Measurements from ENCODE around the gene GTF2A1L. TPM values are rescaled to one million over a fixed set of nuclear protein-coding genes. Genes with fewer than 3 reads are reported as not detected.
A peak's percentile ranks its signal among the peaks of the same experiment; 100 is the strongest.

The GTF2A1L gene
- total RNA-seq (not detected), polyA plus RNA-seq (10 to 100 TPM in 1 of 2 donors, not detected in 1; 11.7 TPM)
- long read RNA-seq, donor 1: 0 reads
- long read RNA-seq, donor 2: 0 reads

- H3K27ac ChIP-seq (ENCODE audit: low read depth in 1 of 2, low read length in 2 of 2): no peak within 1 kb of the TSS
- H3K4me1 ChIP-seq (ENCODE audit: control insufficient read depth in 1 of 2, insufficient read depth in 2 of 2, low read length in 2 of 2): no peaks in the 10 kb centered on the region
- peak; percentile 26 for ATAC-seq (ENCODE audit: low FRiP score)
- WGBS, 2 donors: 78 to 82% methylated on average over 26 of the region's 26 CpGs
- intact Hi-C loops (cut with DNase I): no loop called here
- DNase-seq: no peak
- H3K9me3 ChIP-seq (ENCODE audit: control insufficient read depth, low read length): no peaks in the 10 kb centered on the region
- no peak within 1 kb of the TSS for H3K4me3 ChIP-seq (ENCODE audit: low read length in 2 of 2)
- no peaks in the 10 kb centered on the region for H3K27me3 ChIP-seq (ENCODE audit: control insufficient read depth in 1 of 2, insufficient read depth in 2 of 2, low read length in 1 of 2)
- H3K36me3 ChIP-seq (ENCODE audit: control insufficient read depth in 1 of 2, insufficient read depth in 2 of 2, low read length in 1 of 2): no peaks in the 10 kb centered on the region
These were observed at the start of gene GTF2A1L for GRCh38 chr2:48617618-48618017. GTF2A1L (plus strand) TSS chr2:48617856; CDS start chr2:48617875, 19 bp downstream.

GRCh38 chr2:48568547-48568946 is 49.1 kb upstream of the GTF2A1L start:
- Histone ChIP-seq H3K27ac (ENCODE audit: low read depth in 1 of 2, low read length in 2 of 2) (no peak overlapping the region), H3K4me3 (ENCODE audit: low read length in 2 of 2) (no peak overlapping the region), H3K36me3 (ENCODE audit: control insufficient read depth in 1 of 2, insufficient read depth in 2 of 2, low read length in 1 of 2) (no peaks in the 10 kb centered on the region), H3K4me1 (ENCODE audit: control insufficient read depth in 1 of 2, insufficient read depth in 2 of 2, low read length in 2 of 2) (peaks cover 0 to 9% of the 10 kb centered on the region in 2 donors), H3K27me3 (ENCODE audit: control insufficient read depth in 1 of 2, insufficient read depth in 2 of 2, low read length in 1 of 2) (no peaks in the 10 kb centered on the region), H3K9me3 (ENCODE audit: control insufficient read depth, low read length) (no peaks in the 10 kb centered on the region)
- intact Hi-C loops (cut with DNase I): no loop called here
- no peak for ATAC-seq (ENCODE audit: low FRiP score)
- 79 to 86% methylated on average over 4 of the region's 4 CpGs for WGBS, 2 donors
- no peak for DNase-seq

DNA sequence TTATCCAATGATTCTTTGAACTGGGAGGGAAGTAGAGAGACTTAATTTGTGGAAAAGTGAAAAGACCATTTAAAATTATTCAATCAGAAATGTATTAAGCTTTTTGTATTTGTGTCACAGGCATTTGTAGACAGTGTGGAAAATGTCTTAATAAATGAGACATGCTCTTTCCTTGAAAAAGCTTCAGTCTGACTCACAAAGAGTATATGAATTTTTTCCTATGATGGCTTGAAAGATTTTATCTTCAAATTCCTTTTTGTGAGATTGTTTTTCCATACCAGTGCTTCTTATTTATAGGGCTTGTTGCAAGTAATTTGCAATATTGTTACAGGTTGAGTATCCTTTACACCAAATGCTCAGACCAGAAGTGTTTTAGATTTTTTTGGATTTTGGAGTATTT is 48.2 kb upstream of the GTF2A1L start:
- no peak overlapping the region for H3K4me3 ChIP-seq (ENCODE audit: low read length in 2 of 2)
- H3K4me1 ChIP-seq (ENCODE audit: control insufficient read depth in 1 of 2, insufficient read depth in 2 of 2, low read length in 2 of 2): peaks cover 0 to 9% of the 10 kb centered on the region in 2 donors
- H3K27ac ChIP-seq (ENCODE audit: low read depth in 1 of 2, low read length in 2 of 2): no peak overlapping the region
- intact Hi-C loops (cut with DNase I): no loop called here
- no peaks in the 10 kb centered on the region for H3K9me3 ChIP-seq (ENCODE audit: control insufficient read depth, low read length)
- no peaks in the 10 kb centered on the region for H3K36me3 ChIP-seq (ENCODE audit: control insufficient read depth in 1 of 2, insufficient read depth in 2 of 2, low read length in 1 of 2)
- no peaks in the 10 kb centered on the region for H3K27me3 ChIP-seq (ENCODE audit: control insufficient read depth in 1 of 2, insufficient read depth in 2 of 2, low read length in 1 of 2)
- DNase-seq (no peak), ATAC-seq (ENCODE audit: low FRiP score) (no peak)

DNA sequence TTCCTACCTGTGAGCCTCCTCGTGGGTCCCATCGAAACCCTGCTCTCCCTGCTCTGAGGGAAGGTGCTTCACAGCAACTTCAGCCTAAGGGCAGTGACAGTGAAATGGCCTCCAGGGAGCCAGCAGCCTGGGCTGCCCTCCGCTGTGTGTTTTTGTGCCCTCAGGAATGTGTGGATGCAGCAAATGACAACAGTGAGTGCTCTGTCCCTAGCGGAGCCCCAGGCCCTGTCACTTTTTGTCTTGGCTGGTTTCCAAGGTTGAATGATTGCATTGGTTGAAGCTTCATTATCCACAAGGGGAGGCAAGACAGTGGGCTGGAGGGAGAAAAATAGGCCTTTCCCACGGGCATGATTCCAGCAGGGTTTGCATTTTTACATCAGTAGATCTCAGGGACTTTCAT is 44.8 kb upstream of the GTF2A1L start:
- ATAC-seq (ENCODE audit: low FRiP score): no peak
- intact Hi-C loops (cut with DNase I): no loop called here
- no peaks in the 10 kb centered on the region for H3K27me3 ChIP-seq (ENCODE audit: control insufficient read depth in 1 of 2, insufficient read depth in 2 of 2, low read length in 1 of 2)
- no peak overlapping the region for H3K27ac ChIP-seq (ENCODE audit: low read depth in 1 of 2, low read length in 2 of 2)
- peaks cover 0 to 4% of the 10 kb centered on the region in 2 donors for H3K4me1 ChIP-seq (ENCODE audit: control insufficient read depth in 1 of 2, insufficient read depth in 2 of 2, low read length in 2 of 2)
- no peaks in the 10 kb centered on the region for H3K36me3 ChIP-seq (ENCODE audit: control insufficient read depth in 1 of 2, insufficient read depth in 2 of 2, low read length in 1 of 2)
- 75 to 76% methylated on average over 5 of the region's 5 CpGs for WGBS, 2 donors
- H3K4me3 ChIP-seq (ENCODE audit: low read length in 2 of 2): no peak overlapping the region
- DNase-seq: no peak
- no peaks in the 10 kb centered on the region for H3K9me3 ChIP-seq (ENCODE audit: control insufficient read depth, low read length)

GRCh38 chr2:48574353-48575287 is 43.0 kb upstream of the GTF2A1L start:
- peaks cover 0 to 4% of the 10 kb centered on the region in 2 donors for H3K4me1 ChIP-seq (ENCODE audit: control insufficient read depth in 1 of 2, insufficient read depth in 2 of 2, low read length in 2 of 2)
- intact Hi-C loops (cut with DNase I): no loop called here

DNA sequence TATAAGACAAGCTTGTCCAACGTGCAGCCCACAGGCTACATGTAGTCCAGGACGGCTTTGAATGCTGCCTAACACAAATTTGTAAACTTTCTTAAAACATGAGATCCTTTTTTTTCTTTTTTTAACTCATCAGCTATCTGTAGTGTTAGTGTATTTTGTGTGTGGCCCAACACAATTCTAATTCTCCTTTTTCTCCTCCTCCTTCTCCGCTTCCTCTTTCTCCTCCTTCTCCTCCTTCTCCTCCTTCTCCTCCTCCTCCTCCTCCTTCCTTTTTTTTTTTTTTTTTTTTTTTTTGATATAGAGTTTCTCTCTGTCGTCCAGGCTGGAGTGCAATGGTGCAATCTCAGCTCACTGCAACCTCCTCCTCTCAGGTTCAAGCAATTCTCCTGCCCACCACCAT is 39.3 kb upstream of the GTF2A1L start:
- H3K4me1 ChIP-seq (ENCODE audit: control insufficient read depth in 1 of 2, insufficient read depth in 2 of 2, low read length in 2 of 2): no peaks in the 10 kb centered on the region
- no peaks in the 10 kb centered on the region for H3K27me3 ChIP-seq (ENCODE audit: control insufficient read depth in 1 of 2, insufficient read depth in 2 of 2, low read length in 1 of 2)
- H3K9me3 ChIP-seq (ENCODE audit: control insufficient read depth, low read length): peaks cover 3% of the 10 kb centered on the region
- no peak overlapping the region for H3K27ac ChIP-seq (ENCODE audit: low read depth in 1 of 2, low read length in 2 of 2)
- intact Hi-C loops (cut with DNase I): no loop called here
- DNase-seq: no peak
- no peak for ATAC-seq (ENCODE audit: low FRiP score)
- no peak overlapping the region for H3K4me3 ChIP-seq (ENCODE audit: low read length in 2 of 2)
- 84 to 88% methylated on average over 4 of the region's 4 CpGs for WGBS, 2 donors
- peaks cover 2 to 7% of the 10 kb centered on the region in 2 donors for H3K36me3 ChIP-seq (ENCODE audit: control insufficient read depth in 1 of 2, insufficient read depth in 2 of 2, low read length in 1 of 2)

More at GRCh38 chr2:48574353-48575287, 43.0 kb upstream of the GTF2A1L start:
- no peaks in the 10 kb centered on the region for H3K9me3 ChIP-seq (ENCODE audit: control insufficient read depth, low read length)
- H3K4me3 ChIP-seq (ENCODE audit: low read length in 2 of 2): no peak overlapping the region
- no peaks in the 10 kb centered on the region for H3K36me3 ChIP-seq (ENCODE audit: control insufficient read depth in 1 of 2, insufficient read depth in 2 of 2, low read length in 1 of 2)
- no peak for ATAC-seq (ENCODE audit: low FRiP score)
- H3K27ac ChIP-seq (ENCODE audit: low read depth in 1 of 2, low read length in 2 of 2): no peak overlapping the region
- no peaks in the 10 kb centered on the region for H3K27me3 ChIP-seq (ENCODE audit: control insufficient read depth in 1 of 2, insufficient read depth in 2 of 2, low read length in 1 of 2)
- no peak for DNase-seq
- WGBS, 2 donors: 71 to 77% methylated on average over 9 of the region's 9 CpGs

- ATAC-seq (ENCODE audit: low FRiP score): no peak
- peaks cover 2 to 7% of the 10 kb centered on the region in 2 donors for H3K36me3 ChIP-seq (ENCODE audit: control insufficient read depth in 1 of 2, insufficient read depth in 2 of 2, low read length in 1 of 2)
- intact Hi-C loops (cut with DNase I): loop anchor here in 1 of 2 donors (10.0 kb wide), 1 partner anchor 109 kb away; no protein-coding TSS in a partner anchor
These were observed 33.7 kb upstream of the GTF2A1L start for GRCh38 chr2:48583961-48584360.

GRCh38 chr2:48584551-48584950 is 33.1 kb upstream of the GTF2A1L start:
- ATAC-seq (ENCODE audit: low FRiP score) (no peak), DNase-seq (no peak)
- no peaks in the 10 kb centered on the region for H3K4me1 ChIP-seq (ENCODE audit: control insufficient read depth in 1 of 2, insufficient read depth in 2 of 2, low read length in 2 of 2)
- 97 to 98% methylated on average over 4 of the region's 4 CpGs for WGBS, 2 donors
- intact Hi-C loops (cut with DNase I): loop anchor here in 1 of 2 donors (10.0 kb wide), 1 partner anchor 110 kb away; no protein-coding TSS in a partner anchor
- H3K36me3 ChIP-seq (ENCODE audit: control insufficient read depth in 1 of 2, insufficient read depth in 2 of 2, low read length in 1 of 2): peaks cover 2 to 7% of the 10 kb centered on the region in 2 donors
- H3K9me3 ChIP-seq (ENCODE audit: control insufficient read depth, low read length): peaks cover 3% of the 10 kb centered on the region
- H3K4me3 ChIP-seq (ENCODE audit: low read length in 2 of 2): no peak overlapping the region
- H3K27ac ChIP-seq (ENCODE audit: low read depth in 1 of 2, low read length in 2 of 2): no peak overlapping the region
- no peaks in the 10 kb centered on the region for H3K27me3 ChIP-seq (ENCODE audit: control insufficient read depth in 1 of 2, insufficient read depth in 2 of 2, low read length in 1 of 2)

More at GRCh38 chr2:48583961-48584360, 33.7 kb upstream of the GTF2A1L start:
- Histone ChIP-seq H3K4me3 (ENCODE audit: low read length in 2 of 2) (no peak overlapping the region), H3K9me3 (ENCODE audit: control insufficient read depth, low read length) (peaks cover 3% of the 10 kb centered on the region), H3K27ac (ENCODE audit: low read depth in 1 of 2, low read length in 2 of 2) (no peak overlapping the region), H3K4me1 (ENCODE audit: control insufficient read depth in 1 of 2, insufficient read depth in 2 of 2, low read length in 2 of 2) (no peaks in the 10 kb centered on the region), H3K27me3 (ENCODE audit: control insufficient read depth in 1 of 2, insufficient read depth in 2 of 2, low read length in 1 of 2) (no peaks in the 10 kb centered on the region)
- DNase-seq: no peak
- WGBS, 2 donors: 98 to 100% methylated on average over 3 of the region's 3 CpGs

Measured in aorta (tissue), 5 donors.